OCI-LY1 (cell line): ENCODE data around the gene ANKS1A.

ENCODE experiments used
- CTCF ChIP-seq: fragments of 200-600 bp; sonication (generic), shearing (Covaris generic); IDR thresholded peaks from 2 replicates; pipeline ENCODE4 v1.5.1; 2017; ENCODE audit warnings: mild to moderate bottlenecking, antibody characterized with exemption, low read length, moderate library complexity, mixed read lengths
- EZH2 ChIP-seq: fragments of 200-600 bp; sonication (generic), shearing (Covaris generic); IDR thresholded peaks from 2 replicates; pipeline ENCODE4 v1.8.0; 2017; ENCODE audit warnings: borderline replicate concordance, mixed run types, mild to moderate bottlenecking, antibody characterized with exemption, low read length, moderate library complexity, mixed read lengths

GRCh38 chr6:34961574-34961973 is 72.5 kb downstream of the ANKS1A start:
- TF ChIP-seq CTCF: no peak
- TF ChIP-seq EZH2: no peak
